HepG2 (cell line): Measurements from ENCODE around the gene SCAI. TPM values are rescaled to one million over a fixed set of nuclear protein-coding genes. Genes with fewer than 3 reads are reported as not detected.

ENCODE experiments used
- ATAC-seq: fragments of 200-7000 bp; cut with Tn5 transposase; 3 replicates; pipeline ENCODE4 v1.9.1; 2020; ENCODE audit warnings: mild to moderate bottlenecking, moderate library complexity
- BruUV-seq: library from RNA; stranded (reverse); fragments of 400-500 nt; replicated peaks from 2 replicates; lab custom pipeline; 2021; lab: Mats Ljungman, UMichigan
- CTCF ChIA-PET: fragments of 300-600 bp; formaldehyde crosslinking; extraction: SDS; loops from one replicate; lab custom pipeline; 2021; ENCODE audit warnings: low total read pairs, inconsistent platforms, low intra/inter-chr PET ratio; lab: Yijun Ruan, JAX
- POLR2A ChIA-PET: fragments of 350-600 bp; sonication (Branson Sonifier 250); formaldehyde crosslinking; loops from one replicate; lab custom pipeline; 2020; ENCODE audit warnings: antibody characterized with exemption, inconsistent platforms; lab: Yijun Ruan, JAX
- DNase-seq: peaks from one replicate; pipeline ENCODE4 v3.0.0-alpha.2; 2015; ENCODE audit warnings: low spot score
- FAIRE-seq: peaks from 3 replicates; lab custom pipeline; 2011; peaks lifted over from hg19 to GRCh38; lab: Jason Lieb, UNC
- H2AFZ ChIP-seq: one replicate; pipeline ENCODE4 v1.6.1; 2011; ENCODE audit warnings: low read length, inconsistent platforms
- H3K27ac ChIP-seq: fragments of 300-600 bp; 3 replicates; pipeline ENCODE4 v1.8.0; 2011; ENCODE audit warnings: mixed run types, mild to moderate bottlenecking, mixed read lengths, low read length, inconsistent platforms; ENCODE audit not compliant: insufficient read depth; ENCODE audit errors: extremely low read length
- H3K27me3 ChIP-seq, 2 experiments: fragments of 200-600 bp in 1 of 2; 2 replicates in 1 of 2; 3 replicates in 1 of 2; pipeline versions ENCODE4 v1.6.0 to v1.8.0; 2011; ENCODE audit warnings: low read length in 2 of 2, mild to moderate bottlenecking in 2 of 2, moderate library complexity in 2 of 2, inconsistent platforms in 1 of 2; ENCODE audit not compliant: insufficient read depth in 2 of 2, control insufficient read depth in 1 of 2
- H3K36me3 ChIP-seq, 2 experiments: fragments of 200-600 bp in 1 of 2; replicated peaks in 1 of 2; 2 replicates in 1 of 2; 3 replicates in 1 of 2; pipeline versions ENCODE4 v1.5.1 to v1.8.0; 2011; ENCODE audit warnings: low read length in 2 of 2, inconsistent platforms in 1 of 2; ENCODE audit not compliant: insufficient read depth in 2 of 2, control insufficient read depth in 1 of 2
- H3K4me1 ChIP-seq: 2 replicates; pipeline ENCODE4 v1.5.1; 2012; ENCODE audit warnings: low read length, inconsistent platforms; ENCODE audit not compliant: insufficient read depth
- H3K4me2 ChIP-seq: 2 replicates; pipeline ENCODE4 v1.6.0; 2011; ENCODE audit warnings: low read depth, low read length, inconsistent platforms
- H3K4me3 ChIP-seq, 3 experiments: fragments of 200-600 bp in 1 of 3; sonication (generic), shearing (Covaris generic) in 1 of 3; replicated peaks in 1 of 3; 2 replicates each; pipeline ENCODE4 v1.5.1; 2011 to 2016; ENCODE audit warnings: low read length in 3 of 3, inconsistent platforms in 2 of 3, low read depth in 2 of 3, mild to moderate bottlenecking in 2 of 3, control low read depth in 1 of 3, mixed read lengths in 1 of 3; ENCODE audit not compliant: insufficient read depth in 1 of 3
- H3K79me2 ChIP-seq: one replicate; pipeline ENCODE4 v1.6.1; 2011; ENCODE audit warnings: low read length, inconsistent platforms; ENCODE audit not compliant: insufficient read depth
- H3K9ac ChIP-seq: 2 replicates; pipeline ENCODE4 v1.6.0; 2011; ENCODE audit warnings: mild to moderate bottlenecking, low read depth, low read length, inconsistent platforms; ENCODE audit not compliant: insufficient read depth
- H3K9me3 ChIP-seq: 2 replicates; pipeline ENCODE4 v1.5.1; 2012; ENCODE audit warnings: mild to moderate bottlenecking, low read length
- H4K20me1 ChIP-seq: 2 replicates; pipeline ENCODE4 v1.6.0; 2011; ENCODE audit warnings: inconsistent platforms, mild to moderate bottlenecking, low read length, moderate library complexity; ENCODE audit not compliant: insufficient read depth
- DMAP1 ChIP-seq: IDR thresholded peaks from 2 replicates; pipeline ENCODE4 v1.6.1; 2016
- MAFF ChIP-seq: IDR thresholded peaks from 2 replicates; pipeline ENCODE4 v1.6.1; 2011; ENCODE audit warnings: low read depth, low read length, improper control_type of control experiment
- MAFK ChIP-seq, 2 experiments: IDR thresholded peaks in 1 of 2; conservative IDR thresholded peaks in 1 of 2; 2 replicates each; pipeline ENCODE4 v1.6.1; 2011; ENCODE audit warnings: improper control_type of control experiment in 2 of 2, low read length in 2 of 2
- WGBS: methylation state at CpG from one replicate; pipeline ENCODE4 v1.1.6; 2017; ENCODE audit warnings: low lambda C conversion rate; 5-methylcytosine and 5-hydroxymethylcytosine counted together
- in situ Hi-C: cut with HindIII; loops from 2 replicates; pipeline ENCODE4 v1.10.0; 2017; ENCODE audit warnings: low pct_unique_long_range_greater_than_20kb; ENCODE audit not compliant: extremely low pct_ligation_motif_present
- intact Hi-C: fragments of 100-400 bp; cut with micrococcal nuclease; formaldehyde crosslinking; loops from one replicate; pipeline ENCODE4 v1.10.0; 2022; ENCODE audit not compliant: unreplicated experiment
- polyA plus RNA-seq, 8 experiments: library from polyadenylated mRNA; depleted of rRNA in 3 of 8; stranded (reverse) in 7 of 8; unstranded in 1 of 8; fragments of >200 nt; fragmentation: Illumina TruSeq in 4 of 8; extraction: Trizol in 4 of 8; gene quantifications; 2 replicates each; pipeline versions ENCODE4 v1.2.1 to v1.2.3, GENCODE V29; 2011 to 2016; ENCODE audit warnings: low read depth in 4 of 8, missing spikeins in 1 of 8, mixed read lengths in 1 of 8; ENCODE audit not compliant: insufficient read depth in 1 of 8
- total RNA-seq, 5 experiments: library from RNA; depleted of rRNA; stranded (reverse); fragments of >200 nt; fragmentation: Illumina TruSeq; extraction: Trizol; gene quantifications; 2 replicates each; pipeline ENCODE4 v1.2.3, GENCODE V29; 2016; ENCODE audit warnings: low read depth in 1 of 5
- TF ChIP-seq, protein P1 (sequence below): sonication (generic); formaldehyde crosslinking; IDR thresholded peaks from 2 replicates; pipeline ENCODE4 v1.4.0; 2020; ENCODE audit warnings: missing genetic modification reagents
- TF ChIP-seq, protein P2 (sequence below): sonication (generic); formaldehyde crosslinking; IDR thresholded peaks from 2 replicates; pipeline ENCODE4 v1.5.0; 2020; ENCODE audit warnings: missing genetic modification reagents

The SCAI gene
- total and polyA plus RNA-seq, 2 of the 13 experiments (the other 11 are each of a cell fraction or from before 2014, with no cell fraction given): 4.4 to 8.4 TPM

DNA sequence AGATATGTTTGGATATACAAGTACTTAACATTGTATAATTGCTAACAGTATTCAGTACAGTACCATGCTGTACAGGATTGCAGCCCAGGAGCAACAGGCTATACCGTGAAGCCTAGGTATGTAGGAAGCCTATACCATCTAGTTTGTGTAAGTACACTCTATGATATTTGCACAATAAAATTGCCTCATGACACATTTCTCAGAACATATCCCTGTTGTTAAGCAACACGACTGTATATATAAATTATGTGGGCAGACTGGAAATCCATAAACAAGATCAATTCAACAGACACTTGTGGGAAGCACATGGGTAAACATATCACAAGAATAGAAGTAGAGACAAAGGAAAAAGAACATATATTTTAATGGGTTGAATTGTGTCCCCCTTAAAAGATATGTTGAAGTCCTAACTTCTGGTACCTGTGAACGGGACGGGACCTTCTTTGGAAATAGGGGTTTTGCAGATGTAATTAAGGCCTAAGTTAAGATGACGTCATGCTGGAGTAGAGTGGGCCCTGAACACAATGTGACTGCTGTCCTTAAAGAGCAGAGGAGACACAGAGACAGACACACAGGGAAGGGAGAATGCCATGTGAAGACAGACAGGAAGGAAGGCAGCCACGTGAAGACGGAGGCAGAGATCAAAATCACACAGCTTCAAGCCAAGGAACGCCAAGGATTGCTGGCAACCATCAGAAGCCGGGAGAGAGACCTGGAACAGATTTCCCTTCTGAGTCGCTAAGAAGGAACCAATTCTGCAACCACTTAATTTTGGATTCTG is 76.3 kb downstream of the SCAI start (continued):
- TF ChIP-seq, protein P1, sequence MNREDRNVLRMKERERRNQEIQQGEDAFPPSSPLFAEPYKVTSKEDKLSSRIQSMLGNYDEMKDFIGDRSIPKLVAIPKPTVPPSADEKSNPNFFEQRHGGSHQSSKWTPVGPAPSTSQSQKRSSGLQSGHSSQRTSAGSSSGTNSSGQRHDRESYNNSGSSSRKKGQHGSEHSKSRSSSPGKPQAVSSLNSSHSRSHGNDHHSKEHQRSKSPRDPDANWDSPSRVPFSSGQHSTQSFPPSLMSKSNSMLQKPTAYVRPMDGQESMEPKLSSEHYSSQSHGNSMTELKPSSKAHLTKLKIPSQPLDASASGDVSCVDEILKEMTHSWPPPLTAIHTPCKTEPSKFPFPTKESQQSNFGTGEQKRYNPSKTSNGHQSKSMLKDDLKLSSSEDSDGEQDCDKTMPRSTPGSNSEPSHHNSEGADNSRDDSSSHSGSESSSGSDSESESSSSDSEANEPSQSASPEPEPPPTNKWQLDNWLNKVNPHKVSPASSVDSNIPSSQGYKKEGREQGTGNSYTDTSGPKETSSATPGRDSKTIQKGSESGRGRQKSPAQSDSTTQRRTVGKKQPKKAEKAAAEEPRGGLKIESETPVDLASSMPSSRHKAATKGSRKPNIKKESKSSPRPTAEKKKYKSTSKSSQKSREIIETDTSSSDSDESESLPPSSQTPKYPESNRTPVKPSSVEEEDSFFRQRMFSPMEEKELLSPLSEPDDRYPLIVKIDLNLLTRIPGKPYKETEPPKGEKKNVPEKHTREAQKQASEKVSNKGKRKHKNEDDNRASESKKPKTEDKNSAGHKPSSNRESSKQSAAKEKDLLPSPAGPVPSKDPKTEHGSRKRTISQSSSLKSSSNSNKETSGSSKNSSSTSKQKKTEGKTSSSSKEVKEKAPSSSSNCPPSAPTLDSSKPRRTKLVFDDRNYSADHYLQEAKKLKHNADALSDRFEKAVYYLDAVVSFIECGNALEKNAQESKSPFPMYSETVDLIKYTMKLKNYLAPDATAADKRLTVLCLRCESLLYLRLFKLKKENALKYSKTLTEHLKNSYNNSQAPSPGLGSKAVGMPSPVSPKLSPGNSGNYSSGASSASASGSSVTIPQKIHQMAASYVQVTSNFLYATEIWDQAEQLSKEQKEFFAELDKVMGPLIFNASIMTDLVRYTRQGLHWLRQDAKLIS (CRISPR knock-in tag): no peak
- TF ChIP-seq DMAP1 (CRISPR knock-in tag): no peak

DNA sequence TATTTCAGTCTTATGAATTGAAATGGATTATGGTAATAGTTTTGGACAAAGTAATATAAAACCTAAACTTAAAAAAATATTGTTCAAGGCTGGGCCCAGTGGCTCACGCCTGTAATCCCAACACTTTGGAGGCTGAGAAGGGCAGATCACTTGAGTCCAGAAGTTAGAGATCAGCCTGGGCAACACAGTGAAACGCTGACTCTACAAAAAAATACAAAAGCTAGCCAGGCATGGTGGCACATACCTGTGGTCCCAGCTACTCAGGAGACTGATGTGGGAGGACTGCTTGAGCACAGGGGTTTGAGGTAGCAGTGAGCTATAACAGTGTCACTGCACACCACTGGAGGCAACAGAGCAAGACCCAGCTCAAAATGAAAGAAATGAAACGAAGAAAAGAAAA is 81.9 kb downstream of the SCAI start:
- intact Hi-C loops (no loop called here), in situ Hi-C loops (no loop called here)
- DNase-seq (no peak), ATAC-seq (no peak), FAIRE-seq (no peak)
- Histone ChIP-seq H3K9me3 (no peaks in the 10 kb centered on the region), H4K20me1 (no peaks in the 10 kb centered on the region), H3K36me3 (no peaks in the 10 kb centered on the region), H3K4me1 (no peaks in the 10 kb centered on the region), H2AFZ (no peak overlapping the region), H3K9ac (no peak overlapping the region), H3K4me2 (no peak overlapping the region), H3K79me2 (no peaks in the 10 kb centered on the region), H3K4me3 (no peak overlapping the region), H3K27ac (no peak overlapping the region), H3K27me3 (no peaks in the 10 kb centered on the region)
- BruUV-seq: no TSS peak
- CTCF ChIA-PET: no interaction called here
- TF ChIP-seq MAFK (conservative IDR thresholded peaks at IDR 0.05 in 1 of 2, IDR thresholded peaks at IDR 0.05 in 1 of 2; ENCODE audit: low read length in 2 of 2) (peak; percentile 84 to 93), MAFF (peak; percentile 85)
- TF ChIP-seq, protein P2, sequence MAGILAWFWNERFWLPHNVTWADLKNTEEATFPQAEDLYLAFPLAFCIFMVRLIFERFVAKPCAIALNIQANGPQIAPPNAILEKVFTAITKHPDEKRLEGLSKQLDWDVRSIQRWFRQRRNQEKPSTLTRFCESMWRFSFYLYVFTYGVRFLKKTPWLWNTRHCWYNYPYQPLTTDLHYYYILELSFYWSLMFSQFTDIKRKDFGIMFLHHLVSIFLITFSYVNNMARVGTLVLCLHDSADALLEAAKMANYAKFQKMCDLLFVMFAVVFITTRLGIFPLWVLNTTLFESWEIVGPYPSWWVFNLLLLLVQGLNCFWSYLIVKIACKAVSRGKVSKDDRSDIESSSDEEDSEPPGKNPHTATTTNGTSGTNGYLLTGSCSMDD (CRISPR knock-in tag): no peak
- POLR2A ChIA-PET: no interaction called here
- 97% methylated on average over 3 of the region's 3 CpGs for WGBS
